ENCODE data around the gene PRR15. TPM values are rescaled to one million over a fixed set of nuclear protein-coding genes. Genes with fewer than 3 reads are reported as not detected.

Gene PRR15
- total RNA-seq, 1 donor from 2014 or later = 13.0 TPM

DNA sequence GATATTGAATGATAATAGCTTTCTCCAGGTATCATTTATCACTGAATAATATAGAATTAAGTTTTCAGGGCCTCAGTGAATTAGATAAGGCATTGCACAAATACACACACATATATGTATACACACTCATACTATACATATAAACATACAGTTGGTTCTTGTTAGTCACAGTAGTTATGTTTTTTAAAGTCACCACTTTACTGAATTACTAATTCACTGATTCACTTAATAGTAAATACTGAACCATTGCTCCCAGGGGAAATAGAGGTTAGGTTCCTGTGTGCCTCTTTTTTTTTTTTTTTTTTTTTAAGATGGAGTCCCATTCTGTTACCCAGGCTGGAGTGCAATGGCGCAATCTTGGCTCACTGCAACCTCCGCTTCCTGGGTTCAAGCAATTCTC lies 33.6 kb downstream of the PRR15 start:
- no peak for DNase-seq (ENCODE audit: low spot score, unreplicated experiment)
- Mint-ChIP-seq H3K27me3 (no peaks in the 10 kb centered on the region), H3K36me3 (ENCODE audit: insufficient read depth) (no peaks in the 10 kb centered on the region), H3K9me3 (ENCODE audit: low read depth) (no peaks in the 10 kb centered on the region), H3K4me1 (ENCODE audit: low read depth) (peaks cover 9% of the 10 kb centered on the region), H3K4me3 (ENCODE audit: low read depth) (no peak overlapping the region), H3K27ac (no peak overlapping the region)
- TF ChIP-seq, protein P1, sequence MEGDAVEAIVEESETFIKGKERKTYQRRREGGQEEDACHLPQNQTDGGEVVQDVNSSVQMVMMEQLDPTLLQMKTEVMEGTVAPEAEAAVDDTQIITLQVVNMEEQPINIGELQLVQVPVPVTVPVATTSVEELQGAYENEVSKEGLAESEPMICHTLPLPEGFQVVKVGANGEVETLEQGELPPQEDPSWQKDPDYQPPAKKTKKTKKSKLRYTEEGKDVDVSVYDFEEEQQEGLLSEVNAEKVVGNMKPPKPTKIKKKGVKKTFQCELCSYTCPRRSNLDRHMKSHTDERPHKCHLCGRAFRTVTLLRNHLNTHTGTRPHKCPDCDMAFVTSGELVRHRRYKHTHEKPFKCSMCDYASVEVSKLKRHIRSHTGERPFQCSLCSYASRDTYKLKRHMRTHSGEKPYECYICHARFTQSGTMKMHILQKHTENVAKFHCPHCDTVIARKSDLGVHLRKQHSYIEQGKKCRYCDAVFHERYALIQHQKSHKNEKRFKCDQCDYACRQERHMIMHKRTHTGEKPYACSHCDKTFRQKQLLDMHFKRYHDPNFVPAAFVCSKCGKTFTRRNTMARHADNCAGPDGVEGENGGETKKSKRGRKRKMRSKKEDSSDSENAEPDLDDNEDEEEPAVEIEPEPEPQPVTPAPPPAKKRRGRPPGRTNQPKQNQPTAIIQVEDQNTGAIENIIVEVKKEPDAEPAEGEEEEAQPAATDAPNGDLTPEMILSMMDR (IDR thresholded peaks at IDR 0.05; ENCODE audit: unreplicated experiment) = no peak

DNA sequence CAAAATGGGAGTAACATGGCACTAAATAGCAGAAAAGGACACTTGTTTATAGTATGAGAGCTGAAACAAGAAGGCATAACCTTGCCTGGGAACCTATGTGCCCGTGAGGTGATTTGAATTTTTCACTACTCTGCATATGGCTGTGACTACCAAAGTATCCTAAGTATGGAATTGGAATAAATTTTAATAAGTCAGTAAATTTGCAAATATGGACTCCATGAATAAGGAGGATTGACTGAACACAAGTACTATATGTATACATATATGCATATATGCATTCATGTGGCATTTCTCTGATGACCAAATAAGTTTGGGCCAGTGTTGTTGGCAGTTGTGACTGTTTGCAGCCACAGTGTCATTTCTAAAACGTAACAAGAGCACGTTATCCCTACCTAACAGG lies 34.5 kb downstream of the PRR15 start:
- DNase-seq (ENCODE audit: low spot score, unreplicated experiment) = no peak
- TF ChIP-seq, protein P1 (IDR thresholded peaks at IDR 0.05; ENCODE audit: unreplicated experiment) = no peak
- Mint-ChIP-seq H3K27me3 (no peaks in the 10 kb centered on the region), H3K9me3 (ENCODE audit: low read depth) (no peaks in the 10 kb centered on the region), H3K27ac (no peak overlapping the region), H3K4me1 (ENCODE audit: low read depth) (peaks cover 9% of the 10 kb centered on the region), H3K4me3 (ENCODE audit: low read depth) (no peak overlapping the region), H3K36me3 (ENCODE audit: insufficient read depth) (no peaks in the 10 kb centered on the region)

DNA sequence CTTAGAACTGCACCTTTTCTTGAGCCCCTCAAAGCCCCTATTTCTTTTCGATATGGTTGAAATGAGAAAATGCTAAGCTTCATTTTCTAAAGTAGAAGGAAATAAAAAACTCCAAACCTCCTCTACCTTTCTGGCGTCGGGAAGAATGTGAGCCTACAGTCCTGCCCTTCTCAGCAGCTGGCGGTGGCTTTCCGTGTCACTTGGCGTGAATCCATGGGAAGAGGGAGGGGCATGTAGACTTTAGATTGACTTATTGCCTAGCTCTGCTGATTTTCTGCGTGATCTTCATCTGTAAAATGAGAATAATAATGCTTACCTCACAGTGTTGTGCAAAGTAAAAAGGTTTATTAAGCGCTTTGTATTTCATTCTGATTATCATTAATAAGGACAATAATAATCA lies 35.0 kb downstream of the PRR15 start:
- Mint-ChIP-seq H3K27ac (no peak overlapping the region), H3K4me1 (ENCODE audit: low read depth) (peaks cover 9% of the 10 kb centered on the region), H3K4me3 (ENCODE audit: low read depth) (no peak overlapping the region), H3K9me3 (ENCODE audit: low read depth) (no peaks in the 10 kb centered on the region), H3K36me3 (ENCODE audit: insufficient read depth) (no peaks in the 10 kb centered on the region), H3K27me3 (no peaks in the 10 kb centered on the region)
- DNase-seq (ENCODE audit: low spot score, unreplicated experiment) = no peak
- TF ChIP-seq, protein P1 (IDR thresholded peaks at IDR 0.05; ENCODE audit: unreplicated experiment) = no peak

DNA sequence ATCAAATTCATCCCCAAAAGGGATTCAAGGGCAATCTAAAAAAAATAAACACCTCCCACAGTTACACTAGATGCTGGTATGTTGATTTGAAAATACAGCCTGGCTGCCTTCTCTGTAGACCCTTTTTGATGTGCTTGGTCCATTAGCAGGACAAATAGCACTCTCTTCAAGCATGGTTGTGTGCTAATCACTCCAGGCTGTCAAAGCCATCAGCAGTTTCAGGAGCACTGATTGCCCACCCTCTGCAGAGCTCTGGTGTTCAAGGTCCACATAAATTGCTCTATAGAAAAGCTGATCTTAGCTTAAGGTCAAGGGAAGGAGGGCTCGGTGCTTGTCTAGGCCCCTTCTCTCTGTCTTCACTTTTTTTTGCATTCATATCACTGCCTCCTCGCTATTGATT lies 35.4 kb downstream of the PRR15 start:
- Mint-ChIP-seq H3K27ac (no peak overlapping the region), H3K36me3 (ENCODE audit: insufficient read depth) (no peaks in the 10 kb centered on the region), H3K27me3 (no peaks in the 10 kb centered on the region), H3K9me3 (ENCODE audit: low read depth) (no peaks in the 10 kb centered on the region), H3K4me1 (ENCODE audit: low read depth) (peaks cover 9% of the 10 kb centered on the region), H3K4me3 (ENCODE audit: low read depth) (no peak overlapping the region)
- DNase-seq (ENCODE audit: low spot score, unreplicated experiment) = no peak
- TF ChIP-seq, protein P1 (IDR thresholded peaks at IDR 0.05; ENCODE audit: unreplicated experiment) = no peak

DNA sequence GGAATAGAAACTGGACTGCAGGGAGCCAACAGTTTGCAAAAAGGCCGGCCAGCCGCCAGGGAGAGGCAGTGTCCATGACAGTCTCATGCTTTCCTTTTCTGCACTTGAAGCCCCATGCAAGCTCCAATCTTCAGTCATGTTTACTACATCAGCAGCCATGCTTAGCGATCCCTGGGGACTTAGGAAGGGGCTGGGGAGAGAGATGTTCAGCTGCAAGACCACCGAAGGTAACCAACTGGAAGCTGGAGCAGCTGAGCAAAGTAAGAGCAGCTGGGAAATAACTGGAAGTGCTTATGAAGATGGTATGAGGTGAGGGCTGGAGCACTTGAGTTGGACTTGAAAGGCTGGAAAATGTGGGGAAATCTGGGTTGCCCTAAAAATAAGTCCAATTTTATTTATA lies 37.0 kb downstream of the PRR15 start:
- Mint-ChIP-seq H3K36me3 (ENCODE audit: insufficient read depth) (no peaks in the 10 kb centered on the region), H3K27ac (no peak overlapping the region), H3K4me1 (ENCODE audit: low read depth) (peaks cover 10% of the 10 kb centered on the region), H3K9me3 (ENCODE audit: low read depth) (no peaks in the 10 kb centered on the region), H3K27me3 (no peaks in the 10 kb centered on the region), H3K4me3 (ENCODE audit: low read depth) (no peak overlapping the region)
- TF ChIP-seq, protein P1 (IDR thresholded peaks at IDR 0.05; ENCODE audit: unreplicated experiment) = no peak
- no peak for DNase-seq (ENCODE audit: low spot score, unreplicated experiment)

Measured in progenitor cell of endocrine pancreas (in vitro differentiated cells).